Vagina (tissue), 2 donors: ENCODE measurements around the gene CCDC197. TPM values are rescaled to one million over a fixed set of nuclear protein-coding genes. Genes with fewer than 3 reads are reported as not detected.

Experiments used
- DNase-seq, 2 donors: peaks; one replicate each; pipeline ENCODE4 v3.0.0-alpha.2; 2017; ENCODE audit errors: extremely low spot score in 2 of 2
- H3K27ac ChIP-seq: fragments of 200-600 bp; sonication (generic); one replicate; pipeline ENCODE4 v1.5.1; 2019
- H3K27me3 ChIP-seq: fragments of 200-600 bp; sonication (generic); one replicate; pipeline ENCODE4 v1.5.1; 2019
- H3K36me3 ChIP-seq, 2 donors: fragments of 200-600 bp; sonication (generic); one replicate each; pipeline ENCODE4 v1.5.1; 2017 to 2019
- H3K4me1 ChIP-seq: fragments of 200-600 bp; sonication (generic); one replicate; pipeline ENCODE4 v1.5.1; 2019
- H3K4me3 ChIP-seq, 2 donors: fragments of 200-600 bp; sonication (generic); 1 replicate in 1 of 2; 2 replicates in 1 of 2; pipeline ENCODE4 v1.5.1; 2016 to 2019
- H3K9me3 ChIP-seq: fragments of 200-600 bp; sonication (generic); one replicate; pipeline ENCODE4 v1.5.1; 2019
- POLR2A ChIP-seq, 2 donors: fragments of 450-650 bp; IDR thresholded peaks; one replicate each; pipeline ENCODE4 v1.6.1; 2017; ENCODE audit warnings: antibody characterized with exemption in 2 of 2, mild to moderate bottlenecking in 2 of 2, moderate library complexity in 2 of 2
- POLR2AphosphoS5 ChIP-seq, 2 donors: sonication (generic); formaldehyde crosslinking; IDR thresholded peaks; one replicate each; pipeline ENCODE4 v1.9.0; 2017; ENCODE audit warnings: antibody characterized with exemption in 2 of 2, mild to moderate bottlenecking in 2 of 2, low read depth in 1 of 2; ENCODE audit not compliant: insufficient read depth in 1 of 2
- intact Hi-C: fragments of 100-400 bp; cut with DNase I; formaldehyde crosslinking; loops from one replicate; pipeline ENCODE4 v1.15.1; 2023
- total RNA-seq: library from RNA; depleted of rRNA; stranded (reverse); fragments of >200 nt; gene quantifications from one replicate; pipeline ENCODE4 v1.2.3, GENCODE V29; 2016
- TF ChIP-seq, protein P1 (sequence below), 3 experiments: fragments of 450-650 bp in 2 of 3; fragments of 200-600 bp in 1 of 3; sonication (generic) in 1 of 3; IDR thresholded peaks; one replicate each; pipeline ENCODE4 v1.5.1; 2017 to 2019; ENCODE audit warnings: antibody characterized with exemption in 3 of 3, mild to moderate bottlenecking in 2 of 3, moderate library complexity in 2 of 3

The CCDC197 gene
- total RNA-seq, 1 donor from 2014 or later: not detected

DNA sequence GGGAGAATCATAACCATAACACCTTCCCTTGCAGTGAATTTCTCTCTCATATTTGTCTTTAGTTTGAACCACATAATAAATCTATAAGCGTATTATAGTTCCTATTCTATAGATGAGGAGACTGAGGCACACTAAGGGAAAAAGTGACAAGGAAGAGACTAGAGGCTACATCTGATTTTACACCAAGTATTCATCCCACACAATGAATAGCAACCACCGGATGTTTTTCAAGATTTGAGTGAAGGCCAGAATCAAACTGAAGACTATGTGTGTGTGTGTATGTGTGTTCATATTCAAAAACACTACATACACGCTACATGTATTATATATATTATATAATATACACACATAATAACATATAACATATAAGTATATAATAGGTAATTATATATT is 25.5 kb upstream of the CCDC197 start:
- Histone ChIP-seq H3K27me3 (no peaks in the 10 kb centered on the region), H3K4me3 (no peak overlapping the region), H3K36me3 (no peaks in the 10 kb centered on the region), H3K27ac (no peak overlapping the region), H3K4me1 (peaks cover 31% of the 10 kb centered on the region), H3K9me3 (no peaks in the 10 kb centered on the region)
- no peak for TF ChIP-seq POLR2A (IDR thresholded peaks at IDR 0.05)
- TF ChIP-seq, protein P1, sequence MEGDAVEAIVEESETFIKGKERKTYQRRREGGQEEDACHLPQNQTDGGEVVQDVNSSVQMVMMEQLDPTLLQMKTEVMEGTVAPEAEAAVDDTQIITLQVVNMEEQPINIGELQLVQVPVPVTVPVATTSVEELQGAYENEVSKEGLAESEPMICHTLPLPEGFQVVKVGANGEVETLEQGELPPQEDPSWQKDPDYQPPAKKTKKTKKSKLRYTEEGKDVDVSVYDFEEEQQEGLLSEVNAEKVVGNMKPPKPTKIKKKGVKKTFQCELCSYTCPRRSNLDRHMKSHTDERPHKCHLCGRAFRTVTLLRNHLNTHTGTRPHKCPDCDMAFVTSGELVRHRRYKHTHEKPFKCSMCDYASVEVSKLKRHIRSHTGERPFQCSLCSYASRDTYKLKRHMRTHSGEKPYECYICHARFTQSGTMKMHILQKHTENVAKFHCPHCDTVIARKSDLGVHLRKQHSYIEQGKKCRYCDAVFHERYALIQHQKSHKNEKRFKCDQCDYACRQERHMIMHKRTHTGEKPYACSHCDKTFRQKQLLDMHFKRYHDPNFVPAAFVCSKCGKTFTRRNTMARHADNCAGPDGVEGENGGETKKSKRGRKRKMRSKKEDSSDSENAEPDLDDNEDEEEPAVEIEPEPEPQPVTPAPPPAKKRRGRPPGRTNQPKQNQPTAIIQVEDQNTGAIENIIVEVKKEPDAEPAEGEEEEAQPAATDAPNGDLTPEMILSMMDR (IDR thresholded peaks at IDR 0.05): no peak
- DNase-seq: no peak
- intact Hi-C loops: no loop called here

DNA sequence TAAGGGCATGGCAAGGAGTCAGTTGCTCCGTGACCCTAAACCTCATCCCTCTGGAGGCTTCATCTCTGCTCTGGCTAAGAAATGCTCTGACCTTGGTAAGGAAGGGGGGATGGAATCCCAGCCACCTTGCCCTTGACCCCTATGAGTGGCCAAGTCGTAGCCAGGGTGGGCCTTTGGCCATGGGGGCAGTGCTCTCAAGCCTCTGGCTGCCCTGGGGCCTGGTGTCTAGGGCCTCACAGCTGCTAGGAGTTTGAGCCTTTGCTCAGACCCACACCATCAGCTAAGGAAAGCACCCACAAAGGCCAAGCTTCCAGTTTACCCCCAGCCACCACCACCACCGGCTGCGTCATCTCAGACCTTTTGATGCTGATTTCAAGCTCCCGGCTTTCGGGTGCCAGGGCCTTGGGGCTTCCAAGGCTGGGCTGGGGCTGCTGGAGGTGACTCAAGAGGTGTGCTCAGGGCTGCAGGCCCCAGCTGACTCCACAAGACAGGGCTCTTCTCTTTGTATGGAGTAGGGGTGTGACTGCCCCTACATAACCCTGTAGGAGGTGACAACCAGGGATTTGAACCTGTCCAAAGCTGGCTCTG is 24.4 kb upstream of the CCDC197 start:
- Histone ChIP-seq H3K4me3 (no peak overlapping the region), H3K9me3 (no peaks in the 10 kb centered on the region), H3K4me1 (peaks cover 21% of the 10 kb centered on the region), H3K36me3 (no peaks in the 10 kb centered on the region), H3K27me3 (no peaks in the 10 kb centered on the region), H3K27ac (no peak overlapping the region)
- intact Hi-C loops: no loop called here
- DNase-seq: no peak
- TF ChIP-seq, protein P1 (IDR thresholded peaks at IDR 0.05): no peak
- TF ChIP-seq POLR2A (IDR thresholded peaks at IDR 0.05): no peak
- TF ChIP-seq POLR2AphosphoS5 (IDR thresholded peaks at IDR 0.05; ENCODE audit: insufficient read depth in 1 of 2, low read depth in 1 of 2): no peak

DNA sequence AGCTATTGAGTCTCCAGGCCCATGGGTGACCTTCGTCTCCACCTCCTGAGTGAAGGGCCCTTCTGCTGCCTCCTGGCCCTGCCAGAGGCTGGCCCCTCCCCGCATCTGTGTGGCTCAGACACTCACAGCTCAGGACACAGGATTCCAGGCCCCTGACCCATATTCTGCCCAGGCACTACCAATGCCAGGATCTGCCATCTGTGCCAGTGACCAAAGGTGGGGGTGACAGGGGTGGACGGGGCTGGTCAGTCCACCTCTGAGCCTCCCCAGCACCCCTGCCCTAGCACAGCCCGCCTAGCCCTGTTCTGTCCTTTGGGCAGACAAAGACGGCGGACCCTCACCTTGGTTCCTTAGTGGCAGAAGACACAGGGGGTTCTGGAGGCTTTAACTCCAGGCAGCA is 23.5 kb upstream of the CCDC197 start:
- peaks cover 18% of the 10 kb centered on the region for H3K4me1 ChIP-seq
- H3K9me3 ChIP-seq: no peaks in the 10 kb centered on the region
- intact Hi-C loops: no loop called here
- H3K27ac ChIP-seq: no peak overlapping the region
- no peaks in the 10 kb centered on the region for H3K27me3 ChIP-seq
- TF ChIP-seq POLR2A (IDR thresholded peaks at IDR 0.05) (no peak), POLR2AphosphoS5 (IDR thresholded peaks at IDR 0.05; ENCODE audit: insufficient read depth in 1 of 2, low read depth in 1 of 2) (no peak)
- TF ChIP-seq, protein P1 (IDR thresholded peaks at IDR 0.05): no peak
- no peak for DNase-seq
- no peak overlapping the region for H3K4me3 ChIP-seq
- H3K36me3 ChIP-seq: no peaks in the 10 kb centered on the region

DNA sequence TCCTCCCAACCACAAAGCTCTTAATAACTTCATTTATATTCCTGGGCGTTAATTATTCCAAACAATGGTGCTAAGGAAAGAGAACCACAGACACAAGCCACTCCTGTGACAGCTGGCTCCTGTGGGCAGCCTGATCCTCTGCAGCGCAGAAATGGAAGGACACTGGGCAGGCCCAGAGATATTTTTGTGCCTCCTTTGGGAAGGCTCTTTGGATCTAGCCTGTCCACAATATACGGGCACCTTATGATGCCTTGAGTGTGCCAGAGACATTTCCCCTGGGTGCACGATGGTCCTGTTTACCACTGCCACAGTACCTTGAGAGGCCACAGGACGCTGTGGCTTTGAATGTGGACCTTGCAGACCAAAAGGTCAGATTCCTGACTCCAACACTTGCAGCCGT is 22.8 kb upstream of the CCDC197 start:
- Histone ChIP-seq H3K36me3 (no peaks in the 10 kb centered on the region), H3K27ac (peak overlapping the region; percentile 19), H3K9me3 (no peaks in the 10 kb centered on the region), H3K27me3 (no peaks in the 10 kb centered on the region), H3K4me3 (peak overlapping the region; percentile 26 to 36), H3K4me1 (peaks cover 18% of the 10 kb centered on the region)
- TF ChIP-seq, protein P1 (IDR thresholded peaks at IDR 0.05): no peak
- TF ChIP-seq POLR2A (IDR thresholded peaks at IDR 0.05) (no peak), POLR2AphosphoS5 (IDR thresholded peaks at IDR 0.05; ENCODE audit: insufficient read depth in 1 of 2, low read depth in 1 of 2) (no peak)
- DNase-seq: no peak
- intact Hi-C loops: no loop called here

DNA sequence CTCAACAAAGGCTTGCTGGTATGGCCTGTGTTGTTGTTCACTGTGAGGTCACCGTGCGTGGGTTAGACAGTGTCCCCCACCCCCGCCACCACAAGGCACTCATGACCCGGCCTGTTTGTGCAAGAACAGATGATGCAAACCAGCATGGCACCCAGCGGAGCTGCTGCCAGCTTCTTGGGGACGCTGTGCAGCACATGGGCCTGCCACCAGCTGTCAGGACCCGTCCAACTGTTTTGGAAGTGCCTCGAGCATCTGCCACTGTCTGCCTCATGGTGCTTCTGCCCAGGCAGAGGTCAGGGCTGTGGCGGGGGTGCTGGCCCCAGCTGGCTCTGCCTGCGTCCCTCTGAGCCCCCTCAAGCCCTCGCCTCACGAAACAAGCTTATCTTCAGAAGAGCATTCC is 22.3 kb upstream of the CCDC197 start:
- H3K36me3 ChIP-seq: no peaks in the 10 kb centered on the region
- H3K27ac ChIP-seq: peak overlapping the region; percentile 19
- DNase-seq: no peak
- H3K4me1 ChIP-seq: peaks cover 13% of the 10 kb centered on the region
- peak overlapping the region; percentile 26 to 36 for H3K4me3 ChIP-seq
- H3K9me3 ChIP-seq: no peaks in the 10 kb centered on the region
- intact Hi-C loops: no loop called here
- TF ChIP-seq POLR2AphosphoS5 (IDR thresholded peaks at IDR 0.05; ENCODE audit: insufficient read depth in 1 of 2, low read depth in 1 of 2) (peak in 1 of 2 donors; percentile 23), POLR2A (IDR thresholded peaks at IDR 0.05) (no peak)
- TF ChIP-seq, protein P1 (IDR thresholded peaks at IDR 0.05): no peak
- no peaks in the 10 kb centered on the region for H3K27me3 ChIP-seq
